Natural killer cell treated with Interleukin-12 subunit alpha and Interleukin-12 subunit beta and Interleukin-15 and Interleukin-18, amount 100 ng/mL, for 72 hours (primary cell): ENCODE results near the gene GALK2. TPM values are rescaled to one million over a fixed set of nuclear protein-coding genes. Genes with fewer than 3 reads are reported as not detected.
A peak's percentile ranks its signal among the peaks of the same experiment; 100 is the strongest.

Source experiments
- ATAC-seq, 2 donors: fragments of 150-1000 bp; cut with Tn5 transposase in 1 of 2; sonication (Bioruptor Pico), chemical (Tn5 transposase) in 1 of 2; 2 replicates each; pipeline ENCODE4 v1.10.0; 2021
- DNase-seq: peaks from one replicate; pipeline ENCODE4 v3.0.0; 2022; ENCODE audit warnings: low spot score
- H3K27ac Mint-ChIP-seq, 2 donors: 1 replicate in 1 of 2; 2 replicates in 1 of 2; pipeline ENCODE4 v1.8.0; 2022; ENCODE audit warnings: mixed read lengths in 2 of 2, mild to moderate bottlenecking in 1 of 2, moderate library complexity in 1 of 2
- H3K27me3 Mint-ChIP-seq, 2 donors: 1 replicate in 1 of 2; 2 replicates in 1 of 2; pipeline ENCODE4 v1.8.0; 2022; ENCODE audit warnings: mixed read lengths in 2 of 2
- H3K36me3 Mint-ChIP-seq: one replicate; pipeline ENCODE4 v1.8.0; 2022; ENCODE audit warnings: mixed read lengths
- H3K4me1 Mint-ChIP-seq, 2 donors: 1 replicate in 1 of 2; 2 replicates in 1 of 2; pipeline ENCODE4 v1.8.0; 2022; ENCODE audit warnings: low read depth in 2 of 2, mixed read lengths in 2 of 2, mild to moderate bottlenecking in 1 of 2
- H3K4me3 Mint-ChIP-seq: one replicate; pipeline ENCODE4 v1.8.0; 2022; ENCODE audit warnings: mixed read lengths
- H3K9me3 Mint-ChIP-seq: 2 replicates; pipeline ENCODE4 v1.8.0; 2022; ENCODE audit warnings: mixed read lengths
- total RNA-seq, 2 donors: library from RNA; stranded (reverse); gene quantifications; one replicate each; pipeline ENCODE4 v1.2.3, GENCODE V29; 2022

GALK2 gene
- total RNA-seq, result 10 to 100 TPM; 27.6 to 37.0 TPM

DNA sequence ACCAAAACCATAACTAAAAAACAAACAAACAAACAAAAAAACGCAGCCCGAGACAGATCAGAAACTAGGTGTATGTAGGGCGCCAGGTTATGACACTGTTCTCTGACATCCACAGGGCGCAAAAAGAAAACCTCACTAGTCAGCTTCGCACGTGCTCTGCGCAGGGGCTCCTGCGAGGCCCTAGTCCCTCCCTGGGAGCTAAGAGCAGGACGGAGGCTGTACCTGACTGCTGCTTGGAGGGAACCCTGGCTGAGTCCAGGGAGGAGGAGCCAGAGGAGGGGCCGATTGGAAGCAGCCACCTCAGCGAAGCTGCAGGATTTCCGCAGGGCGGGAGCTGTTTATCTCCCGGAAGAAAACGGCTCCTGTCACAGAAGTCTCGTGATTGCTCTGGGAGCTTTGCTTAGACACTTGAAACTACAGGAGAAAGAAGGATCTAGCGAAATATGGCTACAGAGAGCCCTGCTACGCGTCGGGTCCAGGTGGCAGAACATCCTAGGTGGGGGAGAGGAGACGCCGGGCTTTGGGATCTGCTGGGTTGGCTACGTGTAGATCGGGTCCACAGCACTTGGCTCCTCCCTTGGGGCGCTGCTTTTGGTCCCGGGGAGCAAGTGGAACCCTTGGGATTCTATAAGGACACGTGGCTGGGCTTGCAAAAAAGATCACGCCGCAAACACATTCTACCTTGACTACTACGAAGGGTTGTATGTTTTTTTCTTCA lies at the start of gene GALK2:
GALK2 (plus strand) TSS at position 368 of the 718 bp plus-strand sequence; CDS start at position 444, 76 bp downstream.
- peaks cover 19 to 39% of the 10 kb centered on the region in 2 donors for H3K4me1 Mint-ChIP-seq
- H3K4me3 Mint-ChIP-seq, result peak within 1 kb of the TSS; percentile 95
- peak; percentile 99 for ATAC-seq
- no peaks in the 10 kb centered on the region for H3K27me3 Mint-ChIP-seq
- no peaks in the 10 kb centered on the region for H3K9me3 Mint-ChIP-seq
- H3K36me3 Mint-ChIP-seq, result no peaks in the 10 kb centered on the region
- H3K27ac Mint-ChIP-seq, result peak within 1 kb of the TSS; percentile 89 to 96
- peak; percentile 85 for DNase-seq

DNA sequence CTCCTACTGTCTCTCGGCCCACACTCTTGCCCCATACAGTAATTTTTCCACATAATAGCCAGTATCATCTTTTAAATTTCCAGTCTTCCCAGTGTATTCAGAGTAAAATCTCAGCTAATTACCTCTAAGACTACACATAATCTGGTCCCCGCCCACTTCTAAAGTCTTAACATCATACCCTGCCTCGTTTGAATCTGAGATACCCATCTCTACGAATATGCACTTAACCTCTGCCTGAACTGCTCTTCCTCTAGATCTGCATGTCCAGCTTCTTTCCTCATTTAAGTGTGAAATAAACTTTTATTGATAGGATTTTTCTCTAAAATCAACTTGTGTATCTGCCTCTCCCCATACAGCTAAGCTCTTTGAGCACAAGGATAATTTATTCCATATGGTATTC lies 49.2 kb upstream of the GALK2 start:
- Mint-ChIP-seq H3K27me3 (no peaks in the 10 kb centered on the region), H3K4me3 (no peak overlapping the region), H3K27ac (no peak overlapping the region), H3K9me3 (no peaks in the 10 kb centered on the region), H3K4me1 (no peaks in the 10 kb centered on the region), H3K36me3 (peaks cover 5% of the 10 kb centered on the region)
- ATAC-seq (no peak), DNase-seq (no peak)

DNA sequence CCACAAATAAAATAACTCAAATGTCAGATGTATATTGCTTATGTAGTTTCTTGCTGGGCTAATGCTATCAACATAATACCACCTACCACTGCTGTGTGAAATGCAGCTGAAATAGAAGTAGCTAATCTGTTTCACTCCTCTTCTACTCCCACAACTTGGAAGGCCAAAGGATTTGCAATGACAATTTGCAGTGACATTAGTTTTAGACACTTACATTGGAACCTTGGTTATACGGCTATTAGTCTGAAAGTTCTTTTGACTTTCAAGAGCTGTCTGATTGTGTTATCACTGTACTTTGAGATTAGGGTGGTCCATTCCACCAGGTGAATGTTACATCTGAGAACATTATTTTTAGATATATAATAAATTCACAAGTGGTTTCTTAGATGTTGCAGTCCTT lies 48.1 kb upstream of the GALK2 start:
- no peaks in the 10 kb centered on the region for H3K4me1 Mint-ChIP-seq
- no peaks in the 10 kb centered on the region for H3K9me3 Mint-ChIP-seq
- DNase-seq, result no peak
- no peak overlapping the region for H3K27ac Mint-ChIP-seq
- no peak for ATAC-seq
- H3K27me3 Mint-ChIP-seq, result no peaks in the 10 kb centered on the region
- H3K36me3 Mint-ChIP-seq, result no peaks in the 10 kb centered on the region
- H3K4me3 Mint-ChIP-seq, result no peak overlapping the region

DNA sequence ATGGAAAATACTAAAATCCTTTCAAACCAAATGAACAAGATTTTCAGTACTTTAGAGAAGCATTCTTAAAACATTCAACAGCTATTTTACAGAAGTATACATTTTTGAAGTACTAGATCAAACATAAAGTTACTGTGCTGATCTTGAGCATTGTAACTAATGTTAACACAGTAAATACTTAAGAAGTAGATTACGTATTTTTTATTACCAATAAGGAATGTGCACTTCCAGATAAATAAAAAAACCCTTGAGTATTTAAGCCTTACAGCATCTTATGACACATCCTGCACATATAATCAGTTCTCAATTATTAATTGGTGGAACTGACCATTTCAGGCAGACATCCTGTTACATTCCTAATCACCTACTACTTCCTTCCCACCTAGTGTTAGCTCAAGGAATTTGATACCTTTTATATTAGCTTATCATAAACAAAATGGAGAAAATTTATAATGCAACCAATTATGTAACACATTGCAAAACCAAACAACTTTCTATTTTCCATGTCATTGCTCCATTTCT lies 47.4 kb upstream of the GALK2 start:
- Mint-ChIP-seq H3K27me3 (no peaks in the 10 kb centered on the region), H3K27ac (no peak overlapping the region), H3K4me3 (no peak overlapping the region), H3K36me3 (no peaks in the 10 kb centered on the region), H3K4me1 (no peaks in the 10 kb centered on the region), H3K9me3 (no peaks in the 10 kb centered on the region)
- DNase-seq, result no peak
- ATAC-seq, result no peak

DNA sequence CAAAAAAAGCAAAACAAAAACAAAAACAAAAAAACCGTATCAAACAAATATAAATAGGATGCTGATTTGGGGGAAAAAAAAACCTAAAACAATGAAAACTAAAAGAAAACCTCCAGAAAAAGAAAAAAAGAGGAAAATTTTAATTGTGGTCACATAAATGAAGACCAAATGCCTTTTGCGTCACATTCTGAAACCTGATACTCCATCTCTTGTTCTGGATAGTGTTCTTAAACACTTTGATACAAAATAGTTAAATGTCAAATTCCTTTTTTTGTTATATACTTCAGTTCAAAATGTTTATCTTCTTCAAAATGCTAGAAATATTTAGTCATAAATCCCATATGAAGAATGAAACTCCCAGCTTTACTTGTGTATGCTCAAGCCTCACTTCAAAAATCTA lies 45.7 kb upstream of the GALK2 start:
- no peak for DNase-seq
- Mint-ChIP-seq H3K27ac (no peak overlapping the region), H3K27me3 (no peaks in the 10 kb centered on the region), H3K9me3 (no peaks in the 10 kb centered on the region), H3K36me3 (no peaks in the 10 kb centered on the region), H3K4me3 (no peak overlapping the region), H3K4me1 (no peaks in the 10 kb centered on the region)
- no peak for ATAC-seq

DNA sequence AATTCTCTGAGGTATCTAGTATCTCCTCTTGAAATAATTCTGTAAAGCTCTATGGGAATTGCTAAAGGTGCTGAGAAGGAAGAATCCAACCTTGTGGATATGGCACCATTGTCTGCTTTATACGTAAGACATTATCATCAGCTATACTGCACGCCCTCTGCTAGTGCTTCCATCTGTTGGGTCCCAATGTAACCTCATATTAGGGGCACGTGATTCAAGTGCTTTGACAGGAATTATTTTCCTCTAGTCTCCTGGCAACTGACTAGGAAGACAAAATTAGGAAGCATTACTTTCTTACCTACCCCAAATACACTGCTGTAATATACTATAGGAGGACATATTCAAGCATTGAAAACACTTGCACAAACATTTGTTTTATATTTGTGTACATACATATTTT lies 38.6 kb upstream of the GALK2 start:
- Mint-ChIP-seq H3K27me3 (no peaks in the 10 kb centered on the region), H3K36me3 (peaks cover 15% of the 10 kb centered on the region), H3K9me3 (no peaks in the 10 kb centered on the region), H3K27ac (no peak overlapping the region), H3K4me1 (peaks cover 14% of the 10 kb centered on the region in 2 donors), H3K4me3 (no peak overlapping the region)
- DNase-seq, result no peak
- ATAC-seq, result no peak

DNA sequence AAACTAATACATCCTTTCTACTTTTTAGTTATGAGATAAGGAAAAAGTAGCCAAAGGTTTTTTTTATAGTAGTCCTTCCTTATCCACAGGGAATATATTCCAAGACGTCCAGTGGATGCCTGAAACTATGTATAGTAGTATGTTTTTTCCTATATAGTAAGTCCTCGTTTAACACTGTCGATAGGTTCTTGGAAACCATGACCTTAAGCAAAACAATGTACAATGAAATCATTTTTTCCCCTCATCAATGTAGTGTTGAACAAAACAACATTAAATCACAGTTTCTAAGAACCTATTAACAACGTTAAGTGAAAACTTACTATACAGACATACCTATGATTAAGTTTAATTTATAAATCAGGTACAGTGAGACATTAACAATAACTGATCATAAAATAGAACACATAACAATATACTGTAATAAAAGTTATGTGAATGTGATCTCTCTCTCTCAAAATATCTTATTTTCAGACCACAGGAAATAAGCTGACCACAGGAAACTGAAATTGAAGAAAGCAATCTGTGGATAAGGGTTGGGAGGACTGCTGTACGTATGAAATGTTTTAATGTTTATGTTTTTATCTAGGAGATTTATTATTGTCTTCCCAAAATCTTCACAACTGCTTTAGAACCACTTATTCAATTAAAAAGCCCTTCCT lies 35.2 kb upstream of the GALK2 start:
- peaks cover 18% of the 10 kb centered on the region for H3K36me3 Mint-ChIP-seq
- no peak for ATAC-seq

DNA sequence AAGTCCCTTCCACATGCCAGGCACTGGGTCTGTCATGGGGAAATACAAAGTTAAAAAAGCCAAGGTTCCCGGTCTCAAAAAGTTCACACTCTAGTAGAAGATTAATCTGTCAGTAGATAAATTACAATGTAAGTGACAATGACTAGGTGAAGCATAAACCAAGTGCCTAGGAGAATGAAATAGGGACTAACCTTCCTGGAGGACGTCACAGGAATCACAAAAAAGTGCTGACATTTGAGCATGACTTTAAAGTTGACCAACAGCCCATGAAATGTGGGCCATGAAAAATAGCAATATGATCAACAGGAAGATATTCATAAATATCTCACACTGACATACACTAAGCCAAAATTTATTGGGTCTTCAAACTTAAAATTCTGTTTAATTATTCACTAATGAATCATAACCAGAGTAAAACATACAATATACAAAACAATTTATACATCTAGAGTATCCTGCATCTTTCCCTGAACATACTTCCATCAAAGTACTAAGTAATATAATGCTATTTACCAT lies 34.6 kb upstream of the GALK2 start:
- peak overlapping the region; percentile 78 to 79 for H3K27ac Mint-ChIP-seq

More for the DNA sequence above, 35.2 kb upstream of the GALK2 start:
- H3K4me1 Mint-ChIP-seq, result peaks cover 14 to 25% of the 10 kb centered on the region in 2 donors
- no peak for DNase-seq
- peak overlapping the region; percentile 32 for H3K4me3 Mint-ChIP-seq
- peak overlapping the region; percentile 78 to 79 for H3K27ac Mint-ChIP-seq
- H3K9me3 Mint-ChIP-seq, result no peaks in the 10 kb centered on the region
- no peaks in the 10 kb centered on the region for H3K27me3 Mint-ChIP-seq

DNA sequence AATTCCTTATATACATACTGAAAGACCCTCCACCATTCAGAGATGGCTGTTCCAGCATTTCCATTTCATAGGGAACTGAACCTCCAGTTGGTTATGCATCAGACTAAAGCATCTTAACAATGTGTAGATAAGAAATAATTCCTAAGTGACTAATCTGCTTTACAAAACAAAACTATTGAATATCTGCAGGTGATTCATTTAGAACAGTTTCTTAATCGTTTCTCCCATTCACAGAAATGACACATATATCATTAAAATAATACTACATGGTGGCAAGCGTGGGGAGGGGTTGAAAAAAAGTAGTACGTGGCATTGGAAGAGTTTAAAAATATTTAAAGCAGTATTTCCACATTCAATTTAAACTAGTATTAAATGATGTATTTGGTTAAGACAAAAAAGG lies 34.1 kb upstream of the GALK2 start:
- no peak for ATAC-seq
- Mint-ChIP-seq H3K9me3 (no peaks in the 10 kb centered on the region), H3K27me3 (no peaks in the 10 kb centered on the region), H3K36me3 (peaks cover 15% of the 10 kb centered on the region), H3K27ac (peak overlapping the region; percentile 78 to 79), H3K4me1 (peaks cover 14 to 25% of the 10 kb centered on the region in 2 donors), H3K4me3 (no peak overlapping the region)
- DNase-seq, result no peak

More for the DNA sequence above, 34.6 kb upstream of the GALK2 start:
- no peak for DNase-seq
- Mint-ChIP-seq H3K36me3 (peaks cover 15% of the 10 kb centered on the region), H3K27me3 (no peaks in the 10 kb centered on the region), H3K4me1 (peaks cover 14 to 25% of the 10 kb centered on the region in 2 donors), H3K4me3 (peak overlapping the region; percentile 32), H3K9me3 (no peaks in the 10 kb centered on the region)
- no peak for ATAC-seq

DNA sequence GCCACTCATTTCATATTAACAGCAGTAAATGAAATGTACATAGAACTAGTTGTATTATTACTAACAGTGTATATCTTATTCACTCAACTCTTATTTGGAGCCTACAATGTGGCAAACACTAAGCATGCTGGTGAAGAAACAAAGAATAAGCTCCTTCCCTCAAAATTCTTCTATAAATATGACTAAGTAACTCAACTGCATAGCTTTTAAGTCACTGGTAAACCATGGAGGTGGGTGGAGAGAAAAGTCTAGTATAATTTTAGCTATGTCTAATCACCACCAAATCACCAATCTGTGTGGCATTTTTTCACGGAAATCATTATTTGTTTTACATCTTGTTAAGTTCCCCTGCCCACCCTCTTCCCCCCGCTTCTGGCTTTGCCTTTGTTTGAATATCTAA lies 32.2 kb upstream of the GALK2 start:
- Mint-ChIP-seq H3K9me3 (no peaks in the 10 kb centered on the region), H3K36me3 (peaks cover 23% of the 10 kb centered on the region), H3K4me3 (no peak overlapping the region), H3K27me3 (no peaks in the 10 kb centered on the region), H3K4me1 (peaks cover 15 to 25% of the 10 kb centered on the region in 2 donors), H3K27ac (no peak overlapping the region)
- DNase-seq (no peak), ATAC-seq (peak in 1 of 2 donors; percentile 46)

DNA sequence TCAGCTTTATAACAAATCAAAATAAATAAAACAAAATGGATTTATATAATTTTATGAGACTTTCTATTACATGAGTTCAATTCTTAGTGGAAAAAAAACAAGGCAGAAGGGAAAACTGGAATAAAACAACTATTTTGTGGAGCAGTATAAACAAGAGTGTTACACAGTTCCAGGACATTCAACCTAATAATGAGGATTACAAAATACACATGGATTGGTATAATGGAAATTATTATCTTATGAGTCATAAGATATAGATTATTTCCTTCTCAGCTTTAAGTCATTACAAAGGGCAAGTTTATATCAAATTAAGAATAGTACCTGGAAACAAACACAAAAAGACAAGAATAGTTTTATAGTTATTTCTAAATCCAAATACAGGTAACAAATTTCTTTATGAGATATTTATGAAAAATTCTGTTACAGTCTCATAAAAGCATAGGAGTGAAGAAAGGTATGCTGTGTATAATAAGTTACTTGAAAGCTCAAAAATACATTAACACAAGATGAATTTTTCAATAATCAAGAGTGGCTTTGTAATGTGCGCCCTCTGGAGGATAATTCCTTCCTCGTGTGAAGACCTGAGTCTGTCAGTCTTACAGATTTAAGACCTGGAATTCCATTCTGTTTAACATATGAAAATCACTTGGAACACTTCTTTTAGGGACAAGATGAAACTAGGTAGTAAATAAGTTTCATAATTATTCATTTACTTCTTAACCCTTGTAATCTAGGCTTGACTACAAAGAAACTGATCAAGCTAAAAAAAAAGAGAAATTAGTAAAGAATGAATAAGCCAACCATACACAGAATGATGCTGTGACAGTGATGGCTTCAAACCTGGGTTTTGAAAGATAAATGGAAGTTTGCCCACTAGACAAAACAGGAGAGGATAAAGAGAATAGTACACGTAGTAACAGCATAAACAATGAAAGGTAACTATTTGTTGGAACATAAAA lies 24.1 kb upstream of the GALK2 start:
- Mint-ChIP-seq H3K9me3 (no peaks in the 10 kb centered on the region), H3K27ac (peak overlapping the region in 1 of 2 donors; percentile 17), H3K27me3 (no peaks in the 10 kb centered on the region), H3K4me1 (peaks cover 23 to 24% of the 10 kb centered on the region in 2 donors), H3K36me3 (peaks cover 19% of the 10 kb centered on the region), H3K4me3 (no peak overlapping the region)
- ATAC-seq (no peak), DNase-seq (no peak)

DNA sequence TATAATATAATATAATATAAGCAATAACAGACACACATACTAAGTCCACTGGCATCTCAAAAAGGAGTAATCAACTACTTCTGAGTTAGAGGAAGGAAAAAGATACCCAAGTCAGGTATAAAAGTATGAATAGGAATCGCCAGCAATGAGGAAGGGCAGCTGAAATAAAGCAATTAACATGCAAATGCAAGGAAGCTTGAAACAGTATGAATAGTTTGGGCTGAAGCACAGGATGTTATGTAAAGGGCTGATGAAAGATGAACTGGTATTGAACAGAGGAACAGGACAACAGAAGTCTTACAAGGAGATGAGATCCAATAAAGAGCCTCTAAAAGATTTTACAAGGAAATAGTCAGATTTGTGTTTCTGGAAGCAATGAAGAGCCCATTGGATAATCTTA lies 21.7 kb upstream of the GALK2 start:
- Mint-ChIP-seq H3K9me3 (no peaks in the 10 kb centered on the region), H3K27ac (peak overlapping the region in 1 of 2 donors; percentile 3), H3K4me3 (peak overlapping the region; percentile 9), H3K36me3 (peaks cover 7% of the 10 kb centered on the region), H3K4me1 (peaks cover 25 to 29% of the 10 kb centered on the region in 2 donors), H3K27me3 (no peaks in the 10 kb centered on the region)
- DNase-seq (no peak), ATAC-seq (no peak)

DNA sequence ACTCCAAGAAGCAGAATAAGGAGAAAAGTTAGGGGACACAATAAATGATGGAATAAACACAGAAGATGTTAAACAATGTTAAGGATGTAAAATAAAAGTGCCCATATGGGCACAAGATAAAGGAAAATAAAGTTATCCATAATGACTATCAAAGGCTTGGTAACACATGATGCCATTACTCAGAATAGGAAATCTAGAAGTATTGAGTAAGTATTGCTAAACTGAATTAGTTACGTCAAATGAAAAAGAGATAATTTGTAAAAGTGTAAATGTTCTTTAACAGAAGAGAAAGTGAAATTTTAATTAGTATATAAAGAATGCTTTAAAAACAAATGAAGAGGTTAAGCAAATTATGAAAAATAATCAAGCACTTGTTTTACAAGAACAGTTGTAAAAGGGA lies 21.3 kb upstream of the GALK2 start:
- H3K36me3 Mint-ChIP-seq, result peaks cover 5% of the 10 kb centered on the region
- peak overlapping the region; percentile 9 for H3K4me3 Mint-ChIP-seq
- ATAC-seq (no peak), DNase-seq (no peak)
- no peaks in the 10 kb centered on the region for H3K9me3 Mint-ChIP-seq
- H3K4me1 Mint-ChIP-seq, result peaks cover 29 to 34% of the 10 kb centered on the region in 2 donors
- H3K27ac Mint-ChIP-seq, result peak overlapping the region; percentile 3 to 39
- no peaks in the 10 kb centered on the region for H3K27me3 Mint-ChIP-seq
